Superior temporal gyrus (tissue), 1 donor: Measurements from ENCODE around the gene DDX18.
"Not testable (repeated sequence)": the region's sequence is repeated elsewhere in the genome, so short reads cannot be mapped to it uniquely, and the experiment has no call there.

Experiments
- DNase-seq: peaks from one replicate; pipeline ENCODE4 v3.0.0-alpha.2; 2016; ENCODE audit errors: extremely low spot score

DDX18 gene

GRCh38 chr2:117814417-117815264, at the start of gene DDX18:
TSS of gene DDX18 (plus strand) at chr2:117814691. CDS start at chr2:117814778, 87 bp downstream.
- peak; percentile 99 for DNase-seq

GRCh38 chr2:117770730-117771129, 43.8 kb upstream of the DDX18 start:
- no peak for DNase-seq

DNA sequence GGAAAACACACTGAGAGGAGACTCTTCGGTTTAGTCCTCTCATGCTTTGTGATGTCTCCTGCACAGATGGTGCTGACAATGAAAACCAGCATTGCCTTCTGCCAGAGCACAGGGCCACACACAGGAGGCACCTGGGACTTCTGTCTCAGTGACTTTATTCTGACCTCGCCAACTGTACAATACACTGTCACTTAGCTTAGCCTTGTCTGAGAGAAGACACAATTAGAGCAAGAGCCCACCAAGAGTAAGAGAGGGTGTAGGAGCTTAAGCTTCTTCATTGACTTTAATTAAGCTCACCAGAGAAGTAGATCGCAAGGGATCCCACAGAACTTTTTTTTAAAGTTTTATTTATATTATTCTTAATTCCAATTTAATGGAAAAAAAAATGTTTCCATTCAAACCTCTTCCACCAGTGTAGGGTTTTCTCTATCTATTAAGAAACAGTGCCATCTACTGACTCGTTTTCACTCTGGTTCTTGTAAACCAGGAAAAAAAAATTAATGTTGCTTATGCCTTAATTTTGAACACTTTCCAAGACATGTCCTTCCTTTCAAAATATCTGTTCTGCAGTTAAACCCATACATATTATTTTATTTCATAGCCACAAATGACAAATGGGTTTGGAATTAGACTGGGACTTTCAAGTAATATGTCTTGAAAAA, 42.4 kb upstream of the DDX18 start:
- peak; percentile 73 for DNase-seq

GRCh38 chr2:117774716-117775115, 39.8 kb upstream of the DDX18 start:
- no peak for DNase-seq

DNA sequence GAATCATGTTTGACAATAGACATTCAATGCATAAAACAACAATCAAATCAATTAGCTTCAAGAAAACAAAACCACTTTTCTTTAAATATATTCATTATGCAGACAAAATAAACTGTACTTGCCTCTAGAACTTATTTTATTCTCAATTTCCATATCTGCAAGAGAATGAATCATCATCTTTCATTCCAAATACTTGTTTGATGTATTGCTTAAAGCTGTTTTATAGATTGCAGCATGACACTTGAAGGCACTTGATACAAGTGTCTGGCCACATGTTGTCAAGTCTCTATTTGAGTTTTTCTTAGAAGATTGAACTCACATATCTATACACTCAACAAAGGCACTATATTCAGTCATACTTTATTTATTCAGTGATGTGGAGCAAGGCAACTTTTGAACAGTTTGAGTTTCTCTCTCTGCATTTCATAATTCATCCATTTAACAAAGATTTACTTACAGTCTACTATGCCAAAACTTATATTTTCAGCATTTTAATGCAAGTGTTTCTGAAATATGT, 38.7 kb upstream of the DDX18 start:
- DNase-seq = no peak

- DNase-seq = no peak
Observed at GRCh38 chr2:117776888-117777287, 37.6 kb upstream of the DDX18 start.

- DNase-seq = peak; percentile 67
Observed at GRCh38 chr2:117785740-117786139, 28.8 kb upstream of the DDX18 start.

DNA sequence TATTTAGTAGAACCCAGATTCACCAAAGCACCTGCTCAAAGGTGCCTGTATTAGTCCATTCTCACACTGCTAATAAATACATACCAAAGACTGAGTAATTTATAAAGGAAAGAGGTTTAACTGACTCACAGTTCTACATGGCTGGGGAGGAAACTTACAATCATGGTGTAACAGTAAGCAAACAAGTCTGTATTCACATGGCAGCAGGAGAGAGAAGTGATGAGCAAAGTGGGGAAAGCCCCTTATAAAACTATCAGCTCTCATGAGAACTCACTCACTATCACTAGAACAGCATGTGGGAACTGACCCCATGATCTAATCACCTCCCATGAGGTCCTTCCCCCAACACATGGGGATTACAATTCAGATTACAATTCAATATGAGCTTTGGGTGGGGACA, 28.0 kb upstream of the DDX18 start:
- no peak for DNase-seq

DNA sequence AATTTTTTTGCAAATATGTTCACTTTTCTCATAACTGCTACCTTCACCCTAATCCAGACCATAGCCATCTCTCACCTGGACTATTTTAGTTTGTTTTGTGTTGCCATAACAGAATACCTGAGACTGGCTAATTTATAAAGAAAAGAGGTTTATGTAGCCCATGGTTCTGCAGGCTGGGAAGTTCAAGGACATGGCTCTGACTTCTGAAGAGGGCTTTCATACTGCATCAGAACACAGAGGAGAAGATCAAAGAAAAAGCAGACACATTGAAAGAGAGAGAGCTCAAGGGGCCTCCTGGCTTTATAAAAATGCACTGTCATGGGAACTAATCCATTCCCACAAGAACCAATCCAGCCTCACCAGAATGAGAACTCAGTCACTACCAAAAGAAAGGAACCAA, 25.0 kb upstream of the DDX18 start:
- no peak for DNase-seq

DNA sequence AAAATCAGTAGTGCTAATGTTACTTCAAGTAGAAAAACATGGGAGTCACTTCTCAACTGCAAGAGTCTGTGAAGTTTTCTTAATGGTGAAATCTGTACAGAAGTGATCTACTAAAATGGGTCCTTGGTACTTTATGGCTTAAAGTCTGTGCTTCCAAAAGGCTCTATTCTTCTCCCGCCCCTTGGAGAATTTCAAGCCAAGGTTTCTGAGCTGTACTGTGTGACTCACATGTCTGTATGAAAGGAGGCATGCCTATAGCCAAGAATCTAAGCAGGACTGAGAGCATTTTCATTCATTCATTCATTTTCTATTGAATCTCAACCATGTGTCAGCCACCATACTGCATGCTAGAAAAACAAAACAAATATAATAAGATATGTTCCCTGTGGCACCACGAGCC, 19.8 kb upstream of the DDX18 start:
- DNase-seq = no peak

- no peak for DNase-seq
Observed at GRCh38 chr2:117801826-117802225, 12.7 kb upstream of the DDX18 start.

DNA sequence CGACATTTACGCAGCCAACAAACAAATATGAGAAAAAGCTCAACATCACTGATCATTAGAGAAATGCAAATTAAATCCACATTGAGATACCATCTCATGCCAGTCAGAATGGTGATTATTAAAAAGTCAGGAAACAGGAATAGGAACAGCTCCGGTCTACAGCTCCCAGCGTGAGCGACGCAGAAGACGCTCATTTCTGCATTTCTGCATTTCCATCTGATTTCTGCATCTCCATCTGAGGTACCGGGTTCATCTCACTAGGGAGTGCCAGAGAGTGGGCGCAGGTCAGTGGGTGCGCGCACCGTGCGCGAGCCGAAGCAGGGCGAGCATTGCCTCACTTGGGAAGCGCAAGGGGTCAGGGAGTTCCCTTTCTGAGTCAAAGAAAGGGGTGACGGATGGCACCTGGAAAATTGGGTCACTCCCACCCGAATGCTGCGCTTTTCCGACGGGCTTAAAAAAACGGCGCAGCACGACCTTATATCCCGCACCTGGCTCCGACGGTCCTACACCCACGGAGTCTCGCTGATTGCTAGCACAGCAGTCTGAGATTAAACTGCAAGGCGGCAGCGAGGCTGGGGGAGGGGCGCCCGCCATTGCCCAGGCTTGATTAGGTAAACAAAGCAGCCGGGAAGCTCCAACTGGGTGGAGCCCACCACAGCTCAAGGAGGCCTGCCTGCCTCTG, 10.7 kb upstream of the DDX18 start:
- DNase-seq = not testable (repeated sequence)

DNA sequence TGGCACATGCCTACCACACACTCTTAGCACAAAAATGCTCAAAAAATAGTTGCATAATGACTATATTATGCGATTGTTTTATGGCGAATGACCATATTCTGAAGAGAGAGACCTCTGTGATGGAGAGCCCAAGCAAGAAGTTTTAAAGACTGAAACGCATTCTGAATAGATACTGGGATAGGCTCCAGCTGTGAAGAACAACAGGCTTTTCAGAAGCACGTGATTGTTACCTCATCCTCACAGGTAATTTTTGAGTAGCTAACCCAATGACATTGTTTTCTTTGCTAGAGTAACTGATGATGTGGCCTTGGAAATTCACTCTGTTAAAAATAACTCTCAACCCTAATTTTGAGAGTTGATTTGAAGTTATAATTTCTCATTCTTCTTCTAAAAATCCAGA, 2.0 kb upstream of the DDX18 start:
- DNase-seq = no peak

DNA sequence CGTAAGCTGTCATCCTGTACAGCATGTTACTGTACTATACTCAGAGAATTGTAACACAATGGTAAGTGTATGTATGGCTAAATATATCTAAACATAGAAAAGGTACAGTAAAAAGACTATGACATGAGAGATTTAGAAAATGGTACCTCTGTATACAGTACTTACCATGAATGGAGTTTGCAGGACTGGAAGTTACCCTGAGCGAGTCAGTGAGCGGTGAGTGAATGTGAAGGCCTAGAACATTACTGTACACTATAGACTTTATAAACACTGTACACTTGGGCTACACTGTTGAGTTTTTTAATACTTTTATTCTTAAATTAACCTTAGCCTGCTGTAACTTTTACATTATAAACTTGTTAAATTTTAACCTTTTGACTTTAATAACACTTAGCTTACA, 1.5 kb downstream of the DDX18 start:
- DNase-seq = no peak

- DNase-seq = no peak
Observed at GRCh38 chr2:117818921-117819320, 4.4 kb downstream of the DDX18 start.

GRCh38 chr2:117820444-117820843, 6.0 kb downstream of the DDX18 start:
- no peak for DNase-seq

DNA sequence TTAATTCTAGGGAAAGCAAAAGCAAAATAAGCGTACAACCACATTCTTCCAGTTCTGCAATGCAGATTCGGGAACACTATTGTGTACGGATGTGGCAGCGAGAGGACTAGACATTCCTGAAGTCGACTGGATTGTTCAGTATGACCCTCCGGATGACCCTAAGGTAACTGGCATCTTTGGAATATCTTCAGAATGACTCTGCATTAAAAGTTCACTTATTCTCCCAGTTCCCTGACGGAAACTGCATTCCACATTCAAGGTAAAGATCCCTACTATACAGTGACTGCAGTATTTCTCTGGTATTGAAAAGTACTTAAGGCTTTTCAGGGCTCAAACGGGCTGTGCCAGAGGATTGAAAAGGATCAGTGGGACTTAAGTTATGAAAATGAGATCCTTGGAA, 10.9 kb downstream of the DDX18 start:
- DNase-seq = no peak

DNA sequence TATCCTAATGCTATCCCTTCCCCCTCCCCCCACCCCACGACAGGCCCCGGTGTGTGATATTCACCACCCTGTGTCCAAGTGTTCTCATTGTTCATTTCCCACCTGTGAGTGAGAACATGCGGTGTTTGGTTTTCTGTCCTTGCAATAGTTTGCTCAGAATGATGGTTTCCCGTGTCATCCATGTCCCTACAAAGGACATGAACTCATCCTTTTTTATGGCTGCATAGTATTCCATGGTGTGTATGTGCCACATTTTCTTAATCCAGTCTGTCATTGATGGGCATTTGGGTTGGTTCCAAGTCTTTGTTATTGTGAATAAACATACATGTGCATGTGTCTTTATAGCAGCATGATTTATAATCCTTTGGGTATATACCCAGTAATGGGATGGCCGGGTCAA, 13.0 kb downstream of the DDX18 start:
- DNase-seq = not testable (repeated sequence)

DNA sequence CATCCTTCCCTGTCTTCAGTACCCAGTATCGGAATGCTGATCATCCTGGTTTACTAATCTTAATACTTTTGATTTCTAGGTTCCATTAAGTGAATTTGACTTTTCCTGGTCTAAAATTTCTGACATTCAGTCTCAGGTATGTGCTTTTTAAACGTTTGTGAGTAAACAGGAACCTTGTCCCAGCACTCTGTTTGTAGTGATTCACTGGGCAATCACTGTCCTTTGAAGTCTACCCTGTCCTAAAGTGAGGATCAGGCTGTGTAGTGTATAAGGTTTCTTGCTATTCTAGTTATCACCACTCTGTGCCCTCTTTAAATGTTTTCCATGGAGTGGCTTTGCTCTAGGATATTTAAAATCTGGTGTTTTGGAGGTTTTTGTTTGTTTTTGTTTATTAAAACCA, 14.4 kb downstream of the DDX18 start:
- no peak for DNase-seq

DNA sequence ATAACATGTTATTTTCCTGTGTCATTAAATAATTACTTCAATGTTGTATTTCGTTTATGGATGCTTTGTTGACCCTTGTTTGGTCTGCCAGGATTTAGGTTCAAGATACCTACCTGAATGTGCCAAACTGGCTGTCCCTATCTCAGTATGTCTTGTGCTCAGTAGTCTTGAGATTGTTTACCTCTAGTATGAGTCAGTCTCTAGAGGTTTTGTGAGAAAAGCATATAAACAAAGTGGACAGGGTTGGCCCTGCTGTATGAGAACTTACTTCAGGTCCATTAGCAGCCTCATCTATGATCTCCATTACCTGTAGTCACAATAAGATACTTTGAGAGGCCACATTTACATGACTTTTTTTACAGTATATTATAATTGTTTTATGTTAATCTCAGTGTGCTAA, 17.8 kb downstream of the DDX18 start:
- DNase-seq = no peak

DNA sequence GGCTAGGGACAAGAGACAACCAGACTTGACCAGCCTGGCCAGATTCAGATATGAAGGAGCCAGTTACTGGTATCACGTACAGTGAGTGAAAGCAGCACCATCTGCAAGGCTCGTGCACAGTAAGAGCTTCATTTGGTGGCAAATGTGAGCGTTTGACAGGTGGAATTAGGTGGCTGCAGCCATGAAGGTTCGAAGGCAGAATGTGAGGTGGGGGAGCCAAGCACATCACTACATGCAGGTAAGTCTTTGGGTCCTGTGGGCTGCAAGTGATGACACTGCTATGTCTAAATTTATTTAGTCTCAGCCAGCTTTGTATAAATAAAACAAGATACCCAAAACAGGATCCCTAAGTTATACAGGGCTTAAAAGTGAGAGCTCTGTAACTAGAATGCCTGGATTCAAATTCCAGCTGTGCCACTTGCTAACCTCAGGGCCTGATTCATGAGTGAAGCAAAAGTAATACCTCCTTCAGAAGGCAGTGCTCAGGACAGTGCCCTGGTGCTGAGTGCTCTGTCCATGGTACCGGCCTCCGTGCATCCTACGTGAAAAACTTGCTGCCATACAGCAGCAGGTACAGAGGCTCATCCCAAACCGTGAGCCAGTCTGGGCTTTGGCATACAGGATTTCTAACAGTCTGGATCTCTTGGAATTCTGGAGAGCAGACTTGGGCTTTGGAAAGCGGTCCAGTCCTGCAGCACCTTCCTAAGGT, 18.6 kb downstream of the DDX18 start:
- no peak for DNase-seq

DNA sequence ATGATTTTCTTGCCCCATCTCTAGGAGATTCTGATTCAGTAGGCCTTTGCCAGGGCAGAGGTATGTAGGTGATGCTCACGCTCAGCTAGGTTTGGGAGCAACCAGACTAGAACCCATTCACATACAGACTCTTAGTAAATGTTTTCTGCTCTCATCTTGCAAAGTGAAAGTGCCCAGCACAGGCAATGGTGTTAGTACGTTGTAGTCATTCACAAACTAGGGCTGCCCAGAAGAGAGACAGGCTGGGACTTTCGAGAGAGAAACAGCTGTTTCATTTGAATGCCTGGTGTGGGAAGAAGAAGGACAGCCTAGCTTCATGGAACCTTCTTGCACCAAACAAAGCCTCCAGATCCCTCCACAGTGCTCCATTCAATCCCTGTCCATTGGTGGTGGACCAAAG, 19.4 kb downstream of the DDX18 start:
- no peak for DNase-seq
